ENCODE results near the gene FAM76B. TPM values are rescaled to one million over a fixed set of nuclear protein-coding genes. Genes with fewer than 3 reads are reported as not detected.

Gene FAM76B
- total and polyA plus RNA-seq, 9 of the 15 experiments (the other 6 are each of a cell fraction or from before 2014, with no cell fraction given) = 22.5 to 60.0 (median 35.0) TPM

GRCh38 chr11:95789506-95790122 is at the start of gene FAM76B (continued):
- TF ChIP-seq ZHX1 (conservative IDR thresholded peaks at IDR 0.05; ENCODE audit: low read length) (no peak), ZBTB12 (CRISPR knock-in tag; IDR thresholded peaks at IDR 0.05) (peak; percentile 90), CEBPB (tag; IDR thresholded peaks at IDR 0.05) (no peak; the same call in 1 of the 2 replicates), HIVEP1 (CRISPR knock-in tag; IDR thresholded peaks at IDR 0.05) (no peak), AFF4 (CRISPR knock-in tag; IDR thresholded peaks at IDR 0.05) (no peak; the same call in 1 of the 2 replicates), ZNF197 (CRISPR knock-in tag; IDR thresholded peaks at IDR 0.05; ENCODE audit: low read depth) (peak; percentile 45; the same call in 1 of the 2 replicates), CGGBP1 (CRISPR knock-in tag; IDR thresholded peaks at IDR 0.05) (peak; percentile 56; the same call in 1 of the 2 replicates), HOMEZ (CRISPR knock-in tag; IDR thresholded peaks at IDR 0.05) (no peak), TSHZ1 (CRISPR knock-in tag; IDR thresholded peaks at IDR 0.05) (no peak), E2F4 (CRISPR knock-in tag; IDR thresholded peaks at IDR 0.05; ENCODE audit: low read depth) (peak; percentile 99), SRSF1 (IDR thresholded peaks at IDR 0.05; ENCODE audit: low read depth, low read length) (no peak), TRIM28 (IDR thresholded peaks at IDR 0.05) (no peak)

All from K562 (cell line).